T-helper 1 cell treated with Interleukin-12 subunit alpha and Interleukin-12 subunit beta and Interleukin-4 antibody, amounts not matched to agents 30 μg/mL and 1 μg/mL, for 36 hours (primary cell): ENCODE data around the gene UFM1.
"Not testable (repeated sequence)": the region's sequence is repeated elsewhere in the genome, so short reads cannot be mapped to it uniquely, and the experiment has no call there.

Experiments
- H3K27ac Mint-ChIP-seq: one replicate; pipeline ENCODE4 v1.8.0; 2021; ENCODE audit warnings: mild to moderate bottlenecking, mixed read lengths
- H3K27me3 Mint-ChIP-seq: one replicate; pipeline ENCODE4 v1.8.0; 2021; ENCODE audit warnings: low read depth, mixed read lengths
- H3K36me3 Mint-ChIP-seq: one replicate; pipeline ENCODE4 v1.8.0; 2021; ENCODE audit warnings: low read depth, mixed read lengths
- H3K4me1 Mint-ChIP-seq: one replicate; pipeline ENCODE4 v1.8.0; 2021; ENCODE audit warnings: low read depth, mixed read lengths
- H3K4me3 Mint-ChIP-seq: one replicate; pipeline ENCODE4 v1.8.0; 2021; ENCODE audit warnings: mild to moderate bottlenecking, moderate library complexity, mixed read lengths
- H3K9me3 Mint-ChIP-seq: one replicate; pipeline ENCODE4 v1.8.0; 2021; ENCODE audit warnings: mixed read lengths

Gene UFM1

DNA sequence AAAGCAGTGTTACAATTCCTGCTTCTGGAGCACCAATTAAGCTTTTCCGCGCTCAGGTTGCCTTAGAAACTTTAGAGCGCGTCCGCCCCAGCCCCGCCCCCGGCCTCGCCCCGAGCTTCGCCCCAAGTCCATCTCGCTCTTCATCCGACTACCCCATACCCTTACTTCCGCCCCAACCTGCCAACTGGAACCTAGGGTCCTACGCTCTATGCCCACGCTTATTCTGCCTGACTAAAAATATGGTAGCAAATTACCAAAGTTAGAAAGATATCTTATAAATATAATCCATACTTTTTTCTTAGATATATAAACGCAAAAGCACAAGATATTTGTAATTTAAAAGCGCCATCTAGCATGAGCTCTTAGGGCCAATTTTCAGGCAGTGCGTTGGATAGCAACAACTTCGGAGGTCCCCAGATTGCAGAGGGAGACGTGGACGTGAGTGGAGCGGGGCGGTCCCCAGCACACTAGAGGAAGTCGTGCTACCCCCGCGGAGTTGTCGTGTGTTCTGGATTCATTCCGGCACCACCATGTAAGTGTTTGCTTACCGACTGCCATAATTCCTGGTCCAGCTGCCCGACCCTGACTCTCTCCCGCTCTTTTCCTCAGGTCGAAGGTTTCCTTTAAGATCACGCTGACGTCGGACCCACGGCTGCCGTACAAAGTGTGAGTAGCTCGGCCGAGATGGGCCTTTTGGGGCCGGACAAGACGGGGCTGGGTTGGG is at the start of gene UFM1:
TSS of gene UFM1 (plus strand) at position 462 of the 724 bp plus-strand sequence. CDS start at position 531, 69 bp downstream.
- peak within 1 kb of the TSS; percentile 99 for H3K27ac Mint-ChIP-seq
- H3K4me3 Mint-ChIP-seq = peak within 1 kb of the TSS; percentile 100
- H3K36me3 Mint-ChIP-seq = peaks cover 15% of the 10 kb centered on the region
- H3K27me3 Mint-ChIP-seq = peaks cover 9% of the 10 kb centered on the region
- no peaks in the 10 kb centered on the region for H3K9me3 Mint-ChIP-seq
- H3K4me1 Mint-ChIP-seq = peaks cover 32% of the 10 kb centered on the region

DNA sequence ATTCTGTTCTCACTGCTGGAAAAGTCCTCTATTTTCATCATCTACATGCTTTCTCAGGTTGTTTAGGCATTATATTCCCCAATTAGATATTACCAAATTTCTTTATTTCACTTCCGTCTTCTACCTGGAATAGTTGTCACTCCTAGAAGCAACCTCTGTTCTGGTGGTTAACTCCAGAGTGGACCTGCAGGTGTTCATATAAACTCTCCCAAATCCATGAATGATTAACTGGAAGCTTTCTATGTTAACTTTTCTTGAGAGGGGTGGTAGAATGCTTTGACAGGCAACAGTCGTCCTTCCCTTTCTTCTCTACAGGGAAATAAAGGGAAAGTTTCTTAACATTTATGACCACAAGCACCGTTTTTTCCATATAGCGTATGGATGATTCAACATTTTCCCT is 48.4 kb upstream of the UFM1 start:
- H3K36me3 Mint-ChIP-seq = no peaks in the 10 kb centered on the region
- H3K4me1 Mint-ChIP-seq = no peaks in the 10 kb centered on the region
- H3K27ac Mint-ChIP-seq = no peak overlapping the region
- H3K27me3 Mint-ChIP-seq = no peaks in the 10 kb centered on the region
- H3K9me3 Mint-ChIP-seq = no peaks in the 10 kb centered on the region
- no peak overlapping the region for H3K4me3 Mint-ChIP-seq

DNA sequence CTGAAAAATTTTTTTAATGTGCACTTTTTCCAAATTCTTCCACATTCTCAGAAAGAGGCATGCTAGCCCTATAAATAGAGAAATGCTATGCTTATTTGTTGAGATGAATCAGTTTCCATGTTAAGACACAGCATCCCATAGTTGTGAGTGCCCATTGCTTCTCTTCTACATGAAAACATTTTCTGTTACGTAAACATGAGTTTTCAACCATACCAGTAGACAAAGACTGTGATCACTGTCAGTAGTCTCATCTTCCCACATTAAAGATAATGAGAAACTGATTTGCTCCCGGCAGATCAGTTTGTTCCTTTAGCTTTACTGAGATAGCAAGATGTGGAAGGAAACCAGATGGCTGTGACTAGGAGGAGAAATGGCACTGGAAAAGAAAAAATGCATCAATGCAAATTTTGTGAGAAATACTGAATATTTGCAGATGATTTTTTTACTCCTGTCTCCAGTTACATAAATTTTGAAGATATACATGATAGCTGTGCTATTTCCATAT is 45.8 kb upstream of the UFM1 start:
- H3K27me3 Mint-ChIP-seq = no peaks in the 10 kb centered on the region
- H3K4me1 Mint-ChIP-seq = no peaks in the 10 kb centered on the region
- no peaks in the 10 kb centered on the region for H3K9me3 Mint-ChIP-seq
- H3K4me3 Mint-ChIP-seq = no peak overlapping the region
- no peak overlapping the region for H3K27ac Mint-ChIP-seq
- H3K36me3 Mint-ChIP-seq = no peaks in the 10 kb centered on the region

DNA sequence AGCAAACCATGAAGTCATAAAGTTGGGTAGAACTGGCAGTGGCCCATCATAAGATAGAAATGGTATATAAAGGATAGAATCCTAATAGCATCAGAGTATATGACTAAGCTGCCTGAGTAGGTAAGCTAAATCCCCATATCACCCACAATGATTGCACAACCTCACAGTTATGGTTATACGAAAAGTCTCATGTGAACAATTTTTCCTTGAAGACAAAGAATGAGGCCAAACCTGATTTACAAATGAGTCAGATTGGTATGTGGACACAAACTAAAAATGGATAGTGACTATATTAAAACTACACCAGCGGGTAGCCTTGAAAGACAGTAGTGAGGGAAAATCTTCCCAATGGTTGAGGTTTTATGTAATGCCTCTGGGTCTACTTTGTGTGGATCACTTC is 40.9 kb upstream of the UFM1 start:
- Mint-ChIP-seq H3K4me3 (no peak overlapping the region), H3K9me3 (no peaks in the 10 kb centered on the region), H3K27me3 (no peaks in the 10 kb centered on the region), H3K27ac (no peak overlapping the region), H3K4me1 (no peaks in the 10 kb centered on the region), H3K36me3 (no peaks in the 10 kb centered on the region)

DNA sequence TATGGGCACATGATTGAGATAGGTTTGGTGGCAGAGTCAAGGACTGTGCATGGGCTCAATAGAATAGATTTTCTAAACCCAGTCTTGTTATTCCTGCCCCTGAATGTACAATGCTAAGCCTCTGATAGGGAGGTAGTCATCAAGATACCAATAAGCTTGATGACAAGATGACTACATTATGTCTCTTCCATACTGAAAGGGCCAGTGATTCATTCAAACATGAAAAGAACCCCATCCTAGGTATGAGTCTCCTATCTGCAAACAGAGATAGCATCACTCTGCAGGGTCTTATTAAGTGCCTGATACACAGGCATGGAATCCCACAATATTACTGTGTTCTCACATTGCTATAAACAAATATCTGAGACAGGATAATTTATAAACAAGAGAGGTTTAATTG is 40.3 kb upstream of the UFM1 start:
- H3K36me3 Mint-ChIP-seq = no peaks in the 10 kb centered on the region
- no peaks in the 10 kb centered on the region for H3K9me3 Mint-ChIP-seq
- no peaks in the 10 kb centered on the region for H3K4me1 Mint-ChIP-seq
- no peaks in the 10 kb centered on the region for H3K27me3 Mint-ChIP-seq
- H3K4me3 Mint-ChIP-seq = no peak overlapping the region
- H3K27ac Mint-ChIP-seq = no peak overlapping the region

DNA sequence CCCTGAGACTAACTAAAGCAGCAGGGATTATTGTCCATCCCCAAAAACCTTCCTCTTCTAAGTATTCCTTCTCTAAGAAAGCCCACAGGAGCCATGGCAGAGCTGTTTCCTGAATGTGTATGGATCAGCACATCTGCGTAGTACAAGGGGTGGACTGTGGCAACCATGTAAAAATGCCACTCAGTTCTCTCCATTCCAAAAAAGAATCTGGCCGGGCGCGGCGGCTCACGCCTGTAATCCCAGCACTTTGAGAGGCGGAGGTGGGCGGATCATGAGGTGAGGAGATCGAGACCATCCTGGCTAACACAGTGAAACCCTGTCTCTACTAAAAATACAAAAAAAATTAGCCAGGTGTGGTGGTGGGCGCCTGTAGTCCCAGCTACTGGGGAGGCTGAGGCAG is 38.5 kb upstream of the UFM1 start:
- H3K36me3 Mint-ChIP-seq, H3K9me3 Mint-ChIP-seq, H3K27ac Mint-ChIP-seq, H3K4me1 Mint-ChIP-seq, H3K4me3 Mint-ChIP-seq, H3K27me3 Mint-ChIP-seq: not testable (repeated sequence)

DNA sequence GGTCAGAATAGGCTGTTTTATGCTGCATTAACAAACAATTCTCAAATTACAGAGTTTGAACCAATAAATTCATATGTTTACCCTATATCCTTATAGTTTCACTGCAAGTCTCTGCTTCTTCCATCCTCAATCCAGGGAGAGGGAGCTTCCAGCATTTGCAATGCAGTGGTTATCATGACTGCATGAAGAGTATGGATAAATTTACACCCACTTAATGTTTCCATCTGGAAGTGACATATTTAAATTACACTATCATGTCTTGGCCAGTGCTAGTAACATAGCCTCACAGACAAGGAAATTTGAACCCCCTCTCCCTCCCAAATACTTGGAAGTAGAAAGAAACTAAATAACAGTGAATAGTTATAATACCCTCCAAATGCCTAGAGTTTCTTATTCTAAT is 33.5 kb upstream of the UFM1 start:
- Mint-ChIP-seq H3K36me3 (no peaks in the 10 kb centered on the region), H3K9me3 (no peaks in the 10 kb centered on the region), H3K27me3 (no peaks in the 10 kb centered on the region), H3K4me1 (no peaks in the 10 kb centered on the region), H3K4me3 (no peak overlapping the region), H3K27ac (no peak overlapping the region)

DNA sequence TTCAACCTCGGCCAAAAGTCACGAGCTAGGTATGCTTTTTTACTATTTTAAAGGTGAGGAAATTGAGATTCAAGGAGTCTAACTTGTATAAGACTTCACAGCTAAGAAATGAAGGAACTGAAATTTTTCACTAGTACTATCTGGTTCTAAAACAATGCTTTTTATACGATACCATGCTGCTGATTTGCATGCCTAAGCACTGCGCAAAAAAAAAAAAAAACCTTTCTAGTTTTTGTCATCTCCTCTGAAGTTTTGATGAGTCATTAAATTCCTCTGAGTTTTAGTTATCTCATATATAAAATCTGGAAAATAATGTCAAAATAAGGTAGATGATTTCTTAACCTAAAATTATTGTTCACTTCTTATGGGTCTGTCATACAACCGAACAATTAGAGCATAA is 28.0 kb upstream of the UFM1 start:
- H3K27ac Mint-ChIP-seq = no peak overlapping the region
- no peak overlapping the region for H3K4me3 Mint-ChIP-seq
- no peaks in the 10 kb centered on the region for H3K27me3 Mint-ChIP-seq
- no peaks in the 10 kb centered on the region for H3K4me1 Mint-ChIP-seq
- H3K36me3 Mint-ChIP-seq = no peaks in the 10 kb centered on the region
- no peaks in the 10 kb centered on the region for H3K9me3 Mint-ChIP-seq

DNA sequence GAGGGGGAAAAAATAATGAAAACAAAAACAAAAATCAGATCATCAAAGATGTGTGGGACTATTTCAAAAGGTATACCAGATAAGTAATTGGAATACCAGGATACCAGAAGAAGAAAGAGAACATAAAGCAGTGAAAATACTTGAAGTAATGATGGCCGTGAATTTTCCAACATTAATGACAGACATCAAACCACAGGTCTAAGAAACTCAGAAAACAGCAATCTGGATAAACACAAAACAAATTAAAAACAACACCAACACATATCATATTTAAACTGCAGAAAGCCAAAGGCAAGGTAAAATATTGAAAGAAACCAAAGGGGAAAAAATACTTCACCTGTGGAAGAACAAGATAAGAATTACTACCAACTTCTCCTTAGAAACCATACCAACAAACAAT is 24.2 kb upstream of the UFM1 start:
- Mint-ChIP-seq H3K27ac (no peak overlapping the region), H3K9me3 (no peaks in the 10 kb centered on the region), H3K36me3 (no peaks in the 10 kb centered on the region), H3K4me3 (no peak overlapping the region), H3K4me1 (no peaks in the 10 kb centered on the region), H3K27me3 (no peaks in the 10 kb centered on the region)

DNA sequence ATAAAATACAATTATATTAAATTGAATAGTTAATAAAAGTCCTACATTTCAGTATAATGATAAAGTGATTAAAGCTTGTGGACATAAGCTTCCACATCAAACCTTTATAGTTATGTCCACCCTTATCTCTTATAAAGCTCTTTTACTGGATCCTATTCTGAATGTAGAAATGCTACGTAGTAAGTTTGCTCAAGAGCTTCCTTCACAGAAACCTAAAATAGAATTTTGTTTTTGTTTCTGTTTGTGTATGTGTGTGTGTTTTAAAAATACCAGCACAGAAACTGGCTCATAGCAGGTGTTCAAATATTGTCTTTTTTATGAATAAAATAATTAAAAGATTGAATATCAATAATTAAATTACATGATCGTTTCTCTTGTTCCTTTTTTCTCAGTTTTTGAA is 21.0 kb upstream of the UFM1 start:
- Mint-ChIP-seq H3K4me1 (no peaks in the 10 kb centered on the region), H3K9me3 (no peaks in the 10 kb centered on the region), H3K4me3 (no peak overlapping the region), H3K27me3 (no peaks in the 10 kb centered on the region), H3K27ac (no peak overlapping the region), H3K36me3 (no peaks in the 10 kb centered on the region)

DNA sequence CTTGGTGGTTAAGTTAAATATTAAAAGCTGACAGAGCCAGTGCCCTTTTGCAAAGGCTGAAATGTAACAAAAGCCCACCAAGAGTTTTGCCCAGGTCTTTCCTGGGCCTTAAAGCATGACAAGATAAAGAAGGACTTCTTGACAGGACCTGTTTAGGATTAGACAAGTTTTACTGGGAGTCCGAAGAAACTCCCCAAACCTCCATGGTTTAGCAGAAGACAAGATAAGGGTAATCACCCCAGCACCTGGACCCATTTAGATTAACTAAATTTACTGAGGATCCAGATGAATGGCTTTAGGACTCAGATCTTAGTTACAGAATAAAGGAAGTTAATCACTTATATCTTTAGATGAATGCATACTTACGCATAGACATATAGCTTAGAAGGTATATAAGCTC is 14.8 kb upstream of the UFM1 start:
- Mint-ChIP-seq H3K27me3 (no peaks in the 10 kb centered on the region), H3K9me3 (no peaks in the 10 kb centered on the region), H3K4me1 (no peaks in the 10 kb centered on the region), H3K4me3 (no peak overlapping the region), H3K27ac (no peak overlapping the region), H3K36me3 (no peaks in the 10 kb centered on the region)

DNA sequence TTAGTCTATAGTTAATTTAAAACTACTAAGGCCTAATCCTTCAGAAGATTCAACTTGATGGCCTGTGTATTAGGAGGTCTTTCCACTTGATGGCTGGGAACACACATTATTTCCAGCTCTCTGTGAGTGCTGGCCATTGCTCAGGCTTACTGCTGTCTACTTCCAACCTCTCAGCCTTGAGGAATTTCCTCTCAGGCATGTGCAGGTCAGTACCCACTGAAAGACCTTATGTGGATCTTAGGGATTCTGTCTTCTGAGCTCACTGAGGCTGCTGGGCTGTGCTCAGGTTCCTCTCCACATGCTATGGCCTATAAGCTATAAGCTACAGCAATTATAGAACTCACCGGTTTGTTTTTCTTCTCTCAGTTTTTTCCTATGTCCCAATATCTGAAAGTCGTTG is 11.6 kb upstream of the UFM1 start:
- H3K27ac Mint-ChIP-seq = no peak overlapping the region
- no peaks in the 10 kb centered on the region for H3K9me3 Mint-ChIP-seq
- no peak overlapping the region for H3K4me3 Mint-ChIP-seq
- H3K4me1 Mint-ChIP-seq = no peaks in the 10 kb centered on the region
- no peaks in the 10 kb centered on the region for H3K36me3 Mint-ChIP-seq
- H3K27me3 Mint-ChIP-seq = no peaks in the 10 kb centered on the region

DNA sequence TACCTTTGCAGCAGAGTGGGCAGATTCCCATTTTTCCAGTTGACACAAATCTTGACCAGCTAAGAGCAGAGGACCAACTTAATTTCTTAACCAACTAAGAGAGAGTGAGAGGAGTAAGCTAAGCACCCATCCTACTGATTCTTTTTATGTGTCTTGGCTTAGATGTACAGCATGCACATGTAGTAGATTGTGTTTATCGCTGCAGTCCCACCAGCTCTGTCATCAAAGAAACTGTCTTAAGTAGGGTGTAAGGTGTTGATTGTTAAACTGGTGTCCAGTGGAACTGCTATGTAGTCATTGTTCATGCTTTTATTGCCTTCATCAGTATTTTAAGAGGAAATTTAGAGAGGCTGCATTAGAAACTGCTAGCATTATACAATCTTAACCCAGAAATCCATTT is 9.0 kb upstream of the UFM1 start:
- peaks cover 3% of the 10 kb centered on the region for H3K27me3 Mint-ChIP-seq
- H3K27ac Mint-ChIP-seq = no peak overlapping the region
- no peaks in the 10 kb centered on the region for H3K4me1 Mint-ChIP-seq
- no peak overlapping the region for H3K4me3 Mint-ChIP-seq
- H3K36me3 Mint-ChIP-seq = no peaks in the 10 kb centered on the region
- H3K9me3 Mint-ChIP-seq = no peaks in the 10 kb centered on the region

DNA sequence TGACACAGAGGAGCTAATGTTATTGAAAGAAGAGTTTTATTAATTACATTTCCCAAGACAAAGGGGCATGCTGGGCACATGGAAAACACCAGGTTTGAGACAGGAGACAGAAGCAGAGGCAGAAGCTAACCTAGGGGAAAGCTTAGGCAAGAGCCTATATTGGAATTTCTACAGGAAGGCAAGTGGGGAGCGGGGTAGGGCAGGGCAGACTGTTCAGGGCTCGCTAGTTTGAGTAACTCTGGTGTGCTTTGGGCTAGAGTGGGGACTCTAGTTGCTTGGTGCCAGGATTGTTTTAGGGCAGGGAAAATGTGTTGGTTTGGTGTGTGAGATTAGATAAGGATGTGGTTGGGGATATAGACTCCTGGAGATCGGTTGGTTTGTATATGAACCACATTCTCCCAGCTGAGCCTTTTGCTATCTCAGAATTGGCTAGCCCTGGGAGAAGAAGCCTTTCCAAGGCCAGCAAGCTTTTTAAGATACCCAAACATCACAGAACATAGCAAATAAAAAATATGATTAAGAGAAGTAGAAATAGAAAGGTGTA is 8.4 kb upstream of the UFM1 start:
- H3K27me3 Mint-ChIP-seq = peaks cover 4% of the 10 kb centered on the region
- H3K27ac Mint-ChIP-seq = no peak overlapping the region
- no peaks in the 10 kb centered on the region for H3K9me3 Mint-ChIP-seq
- H3K4me3 Mint-ChIP-seq = no peak overlapping the region
- no peaks in the 10 kb centered on the region for H3K4me1 Mint-ChIP-seq
- no peaks in the 10 kb centered on the region for H3K36me3 Mint-ChIP-seq

DNA sequence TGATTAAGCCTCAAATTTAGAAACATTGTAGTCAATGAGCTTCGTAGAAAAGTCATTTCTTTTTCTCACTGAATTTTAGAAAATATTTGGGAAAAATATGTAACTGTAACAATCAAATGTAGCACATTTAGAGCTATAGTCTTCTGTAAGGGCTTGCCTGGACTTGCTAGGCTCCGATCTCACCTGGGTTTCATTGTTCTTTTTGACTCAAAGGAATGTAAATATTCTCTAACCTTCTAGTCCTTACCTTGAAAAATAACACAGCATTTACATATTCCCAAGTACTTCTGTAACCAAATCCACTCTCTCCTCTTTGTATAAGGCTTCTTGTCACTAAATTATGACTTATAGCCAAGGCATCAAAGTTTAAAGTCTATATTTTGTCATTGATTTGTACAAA is 2.9 kb upstream of the UFM1 start:
- H3K4me1 Mint-ChIP-seq = peaks cover 21% of the 10 kb centered on the region
- H3K36me3 Mint-ChIP-seq = peaks cover 11% of the 10 kb centered on the region
- no peak overlapping the region for H3K27ac Mint-ChIP-seq
- no peaks in the 10 kb centered on the region for H3K9me3 Mint-ChIP-seq
- no peak overlapping the region for H3K4me3 Mint-ChIP-seq
- peaks cover 9% of the 10 kb centered on the region for H3K27me3 Mint-ChIP-seq
